Ishikawa (cell line): Measurements from ENCODE around the gene FRMPD4.

Experiments
- CEBPB ChIP-seq: IDR thresholded peaks from 2 replicates; pipeline ENCODE4 v1.6.1; 2012
- EGR1 ChIP-seq: IDR thresholded peaks from 2 replicates; pipeline ENCODE4 v1.6.1; 2012
- TAF1 ChIP-seq: IDR thresholded peaks from 2 replicates; pipeline ENCODE4 v1.6.1; 2012; ENCODE audit warnings: low read depth, mild to moderate bottlenecking

DNA sequence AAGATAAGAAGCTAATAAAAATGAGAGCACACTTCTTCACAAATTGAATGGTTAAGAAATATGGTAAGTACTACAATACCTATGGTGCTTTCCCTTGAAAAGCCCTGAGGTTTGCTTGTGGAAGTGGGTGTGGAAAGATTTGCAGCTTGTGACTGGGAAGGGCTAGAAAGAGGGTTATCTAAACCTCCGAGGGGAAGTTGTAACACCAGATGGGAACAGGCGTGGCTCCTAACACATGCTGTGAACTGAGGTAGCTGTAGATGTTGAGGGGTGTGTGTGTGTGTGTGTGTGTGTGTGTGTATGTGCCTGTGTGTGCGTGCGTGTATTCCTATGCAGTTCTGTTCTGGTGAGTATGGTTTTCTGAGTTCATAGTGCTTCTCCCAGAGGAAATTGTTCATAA, 21.5 kb downstream of the FRMPD4 start:
- TF ChIP-seq CEBPB (no peak), EGR1 (no peak), TAF1 (no peak)
